ENCODE results near the gene LAMA1.
"Not testable (repeated sequence)": the region's sequence is repeated elsewhere in the genome, so short reads cannot be mapped to it uniquely, and the experiment has no call there.

LAMA1 gene, protein sequence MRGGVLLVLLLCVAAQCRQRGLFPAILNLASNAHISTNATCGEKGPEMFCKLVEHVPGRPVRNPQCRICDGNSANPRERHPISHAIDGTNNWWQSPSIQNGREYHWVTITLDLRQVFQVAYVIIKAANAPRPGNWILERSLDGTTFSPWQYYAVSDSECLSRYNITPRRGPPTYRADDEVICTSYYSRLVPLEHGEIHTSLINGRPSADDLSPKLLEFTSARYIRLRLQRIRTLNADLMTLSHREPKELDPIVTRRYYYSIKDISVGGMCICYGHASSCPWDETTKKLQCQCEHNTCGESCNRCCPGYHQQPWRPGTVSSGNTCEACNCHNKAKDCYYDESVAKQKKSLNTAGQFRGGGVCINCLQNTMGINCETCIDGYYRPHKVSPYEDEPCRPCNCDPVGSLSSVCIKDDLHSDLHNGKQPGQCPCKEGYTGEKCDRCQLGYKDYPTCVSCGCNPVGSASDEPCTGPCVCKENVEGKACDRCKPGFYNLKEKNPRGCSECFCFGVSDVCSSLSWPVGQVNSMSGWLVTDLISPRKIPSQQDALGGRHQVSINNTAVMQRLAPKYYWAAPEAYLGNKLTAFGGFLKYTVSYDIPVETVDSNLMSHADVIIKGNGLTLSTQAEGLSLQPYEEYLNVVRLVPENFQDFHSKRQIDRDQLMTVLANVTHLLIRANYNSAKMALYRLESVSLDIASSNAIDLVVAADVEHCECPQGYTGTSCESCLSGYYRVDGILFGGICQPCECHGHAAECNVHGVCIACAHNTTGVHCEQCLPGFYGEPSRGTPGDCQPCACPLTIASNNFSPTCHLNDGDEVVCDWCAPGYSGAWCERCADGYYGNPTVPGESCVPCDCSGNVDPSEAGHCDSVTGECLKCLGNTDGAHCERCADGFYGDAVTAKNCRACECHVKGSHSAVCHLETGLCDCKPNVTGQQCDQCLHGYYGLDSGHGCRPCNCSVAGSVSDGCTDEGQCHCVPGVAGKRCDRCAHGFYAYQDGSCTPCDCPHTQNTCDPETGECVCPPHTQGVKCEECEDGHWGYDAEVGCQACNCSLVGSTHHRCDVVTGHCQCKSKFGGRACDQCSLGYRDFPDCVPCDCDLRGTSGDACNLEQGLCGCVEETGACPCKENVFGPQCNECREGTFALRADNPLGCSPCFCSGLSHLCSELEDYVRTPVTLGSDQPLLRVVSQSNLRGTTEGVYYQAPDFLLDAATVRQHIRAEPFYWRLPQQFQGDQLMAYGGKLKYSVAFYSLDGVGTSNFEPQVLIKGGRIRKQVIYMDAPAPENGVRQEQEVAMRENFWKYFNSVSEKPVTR (N-terminal part only)

DNA sequence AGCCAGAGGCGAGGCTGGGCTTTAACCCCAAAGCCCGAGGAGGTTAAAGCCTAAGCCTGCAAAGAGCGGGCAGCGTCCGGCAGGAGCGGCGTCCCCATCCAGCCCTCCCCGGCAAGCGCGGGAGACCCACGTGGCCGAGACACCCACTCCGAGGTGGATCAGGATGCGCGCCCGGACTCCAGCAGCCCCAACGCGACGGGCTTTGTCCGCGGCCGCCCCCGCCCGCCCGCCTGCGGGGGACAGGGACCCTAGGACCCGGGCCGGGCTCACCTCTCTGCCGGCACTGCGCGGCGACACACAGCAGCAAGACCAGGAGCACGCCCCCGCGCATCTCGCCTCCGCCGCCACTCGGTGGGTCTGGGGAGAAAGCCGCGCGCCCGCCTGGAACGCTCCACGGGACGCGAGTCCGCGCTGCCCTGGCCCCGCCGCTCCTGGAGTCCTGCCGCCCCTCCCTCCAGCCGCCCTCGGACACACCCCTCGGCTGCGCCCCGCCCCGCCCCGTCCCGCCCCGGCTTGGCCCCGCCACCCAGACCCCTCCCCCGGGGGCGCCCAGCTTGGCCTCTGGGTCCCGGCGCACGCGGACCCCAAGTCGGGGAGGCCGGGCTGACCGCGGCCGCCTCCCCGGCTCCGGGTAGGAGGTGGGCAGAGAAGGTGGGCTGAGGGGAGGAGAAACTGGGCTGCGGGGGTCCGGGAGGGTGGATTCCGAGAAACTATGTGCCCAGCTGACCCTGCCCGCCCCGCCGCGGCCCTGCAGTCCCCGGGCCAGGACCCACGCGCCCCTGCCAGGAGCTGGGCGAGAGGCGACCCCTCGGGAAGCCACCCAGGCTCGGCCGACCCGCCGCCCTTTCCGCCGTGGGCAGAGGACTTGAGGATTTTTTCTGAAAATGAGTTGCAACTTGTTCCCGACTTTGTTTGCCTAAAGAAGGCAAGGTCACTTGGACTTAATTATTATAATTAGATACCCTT lies at the start of gene LAMA1:
Gene LAMA1, minus strand, starts transcription at position 408 of the 966 bp plus-strand sequence. Its CDS starts 77 bp downstream, at position 331.
- DNase-seq = peak; percentile 37

DNA sequence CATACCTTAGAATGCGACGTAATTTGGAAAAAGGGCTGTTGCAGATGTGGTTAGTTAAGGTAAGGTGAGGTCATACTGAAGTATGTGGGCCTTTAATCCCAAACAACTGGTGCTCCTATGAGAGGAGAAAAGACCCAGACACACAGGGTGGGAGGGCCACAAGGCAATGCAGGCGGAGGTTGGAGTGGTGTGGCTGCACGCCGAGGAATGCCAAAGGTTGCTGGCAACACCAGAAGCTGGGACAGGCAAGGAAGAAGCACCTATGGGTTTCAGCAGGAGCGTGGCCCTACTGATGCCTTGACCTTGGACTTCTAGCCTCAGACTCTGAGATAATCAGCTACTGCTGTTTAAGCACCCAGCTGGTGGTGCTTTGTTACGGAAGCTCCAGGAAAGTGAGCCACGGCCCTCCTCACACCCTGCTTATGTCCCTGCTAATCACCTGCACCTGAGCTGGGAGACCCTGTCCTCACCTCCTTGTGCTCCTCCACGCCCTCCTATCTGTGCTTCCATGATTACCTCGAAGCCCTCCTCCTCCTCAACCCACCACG lies 48.3 kb upstream of the LAMA1 start:
- DNase-seq = no peak

DNA sequence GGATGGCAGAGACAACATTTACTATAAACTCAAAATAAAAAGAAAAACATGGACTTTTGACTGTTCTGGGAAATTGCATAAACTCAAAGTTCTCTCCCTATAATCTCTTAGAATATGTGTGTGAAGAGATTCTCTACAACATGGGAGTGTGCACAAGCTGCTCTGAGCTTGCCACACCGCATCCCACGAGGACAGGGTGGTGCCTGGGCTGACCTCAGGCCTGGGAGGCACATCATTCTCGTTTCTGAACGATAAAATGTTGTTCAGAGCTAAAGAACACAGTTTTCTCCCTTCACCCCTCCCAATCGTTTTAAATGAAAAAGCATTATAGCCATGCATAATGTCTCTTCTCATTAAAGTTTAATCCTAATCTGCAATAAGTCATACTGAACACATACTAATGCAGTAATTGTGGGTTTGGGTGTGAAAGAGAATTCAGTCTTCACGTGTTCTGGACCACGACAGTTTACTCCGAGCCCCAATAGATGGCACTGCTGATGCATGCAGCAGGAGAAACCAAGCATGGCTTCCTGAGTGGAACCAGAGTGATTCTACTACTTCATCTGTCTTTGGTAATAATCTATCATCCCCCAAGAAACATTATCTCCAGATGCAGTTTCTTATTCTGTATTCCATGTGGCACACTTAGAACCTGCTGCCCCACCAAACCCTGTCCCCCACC lies 46.9 kb upstream of the LAMA1 start:
- DNase-seq = no peak

DNA sequence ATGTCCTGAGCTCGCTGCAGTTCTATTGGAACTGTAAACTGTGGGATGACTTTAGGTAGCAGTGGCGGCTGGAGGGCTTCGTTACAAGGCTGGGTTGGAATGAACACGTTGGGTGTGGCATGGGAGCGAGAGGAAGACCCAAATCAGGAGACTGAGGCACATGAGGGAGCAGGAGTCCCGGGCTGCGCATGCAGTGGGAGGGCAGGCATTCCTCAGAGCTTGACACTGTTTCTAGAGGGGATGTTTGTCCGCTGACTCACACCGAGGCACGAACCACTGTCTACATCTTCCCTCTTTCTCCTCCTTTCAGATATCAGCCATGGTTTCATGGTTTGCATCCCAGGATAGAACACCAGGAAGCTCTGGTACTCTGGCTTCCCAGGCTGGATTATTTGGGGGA lies 40.6 kb upstream of the LAMA1 start:
- DNase-seq = no peak

DNA sequence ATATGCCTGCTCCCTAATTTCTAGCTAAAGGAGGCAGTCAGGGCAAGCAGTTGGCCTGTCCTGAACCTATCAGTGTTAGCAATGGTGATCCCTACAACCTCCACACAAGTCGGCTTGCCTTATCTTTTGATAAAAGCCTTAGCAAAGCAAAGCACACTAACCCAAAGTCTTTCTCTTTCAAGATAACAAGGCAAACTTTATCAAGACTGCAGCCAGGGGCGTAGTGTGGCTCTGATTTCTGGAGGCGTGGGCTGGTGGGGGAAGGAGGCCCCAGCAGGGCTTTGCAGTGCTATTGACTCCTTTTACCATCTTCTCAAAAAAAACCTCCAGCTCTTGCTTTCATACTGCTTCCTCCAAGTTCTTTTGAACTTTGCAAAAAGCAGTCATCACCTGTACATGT lies 40.2 kb upstream of the LAMA1 start:
- DNase-seq = no peak

DNA sequence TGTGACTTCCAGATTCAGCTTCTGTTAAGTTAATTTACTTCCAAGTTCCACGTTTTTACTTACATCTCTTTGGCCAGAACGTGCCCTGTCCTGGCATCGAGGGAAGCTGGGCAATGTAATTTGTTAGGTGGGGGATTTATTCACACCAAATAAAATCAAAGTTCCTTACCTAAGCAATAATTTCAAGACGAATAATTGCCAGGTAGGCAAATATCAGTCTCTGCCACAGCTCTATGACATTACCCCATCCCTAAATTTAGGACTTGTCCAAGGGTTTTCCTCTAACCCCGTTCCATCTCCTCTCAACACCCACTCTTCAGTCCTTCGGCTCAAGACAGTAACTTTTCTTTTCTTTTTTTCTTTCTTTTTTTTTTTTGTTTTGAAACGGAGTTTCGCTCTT lies 38.3 kb upstream of the LAMA1 start:
- DNase-seq = no peak

DNA sequence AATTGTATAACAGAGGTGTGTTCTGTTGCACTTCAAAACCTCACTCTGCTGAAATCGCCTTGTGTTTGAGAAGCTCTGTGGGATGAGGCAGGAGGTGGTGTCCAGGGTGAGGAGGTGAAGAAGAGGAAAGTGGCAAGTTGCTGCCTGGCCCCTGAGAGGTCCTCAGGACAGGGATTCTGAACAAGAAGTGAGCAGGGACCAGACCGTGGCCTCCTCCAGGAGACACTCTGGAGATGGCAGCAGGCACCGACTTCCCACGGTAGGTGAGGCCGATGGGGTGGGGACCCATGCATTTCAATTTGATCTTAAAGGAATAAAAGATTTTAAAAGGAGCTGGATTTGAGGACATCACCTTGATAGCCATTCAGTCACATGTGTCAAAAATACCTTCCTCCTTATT lies 37.5 kb upstream of the LAMA1 start:
- DNase-seq = no peak

DNA sequence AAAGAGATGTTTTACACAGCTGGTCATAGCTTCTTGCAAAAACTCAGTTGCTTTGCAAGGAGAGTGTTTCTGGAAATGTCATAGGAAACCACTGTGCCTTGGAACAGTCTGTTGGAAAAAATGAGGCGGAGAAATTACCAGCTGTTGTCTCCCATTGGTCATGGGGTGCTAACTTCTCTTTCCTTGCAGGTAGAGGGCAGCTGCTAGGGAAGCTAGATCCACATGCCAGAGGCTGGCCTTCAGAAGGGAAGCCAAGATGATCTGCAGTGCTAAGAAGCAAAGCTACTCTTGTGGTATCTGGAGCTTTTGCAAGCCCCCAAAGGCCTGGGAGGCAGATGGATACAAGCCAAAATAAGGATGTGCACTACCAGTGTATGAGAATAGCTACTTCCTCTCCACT lies 34.8 kb upstream of the LAMA1 start:
- no peak for DNase-seq

DNA sequence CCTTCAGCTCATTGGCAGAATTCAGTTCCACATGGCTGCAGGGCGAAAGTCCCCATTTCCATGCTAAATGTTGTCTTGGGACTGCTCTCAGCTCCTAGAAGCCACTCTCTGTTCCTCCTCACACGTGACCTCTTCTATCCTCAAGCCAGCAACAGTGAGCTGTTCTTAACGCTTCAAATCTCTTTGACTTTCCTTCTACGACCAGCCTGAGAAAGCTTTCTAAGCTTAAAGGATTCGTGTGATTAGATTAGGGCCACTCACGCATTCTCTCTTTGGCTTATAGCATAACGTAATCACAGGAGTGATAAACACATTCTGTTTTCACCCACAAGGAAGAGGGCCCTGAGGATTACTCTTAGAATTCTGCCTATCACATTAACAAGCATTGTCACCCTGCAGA lies 29.8 kb upstream of the LAMA1 start:
- DNase-seq = no peak

DNA sequence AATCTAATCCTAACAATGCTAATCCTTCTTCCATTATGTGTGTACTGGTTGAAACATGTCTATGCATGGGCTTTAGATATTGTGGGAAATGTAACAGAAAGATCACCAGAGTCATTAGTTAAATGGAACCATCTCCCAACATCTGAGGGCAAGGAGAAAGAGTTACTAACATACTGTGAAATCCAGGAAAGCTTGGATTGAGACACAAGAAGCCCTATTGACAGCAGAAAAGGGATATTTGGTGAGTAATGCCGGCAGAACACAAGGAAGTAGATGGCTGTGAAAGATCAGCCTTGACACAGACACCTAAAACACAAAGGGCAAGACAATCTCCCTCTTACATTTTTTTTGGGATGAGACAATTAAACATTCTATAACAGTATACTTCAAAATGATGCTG lies 28.5 kb upstream of the LAMA1 start:
- DNase-seq = no peak

DNA sequence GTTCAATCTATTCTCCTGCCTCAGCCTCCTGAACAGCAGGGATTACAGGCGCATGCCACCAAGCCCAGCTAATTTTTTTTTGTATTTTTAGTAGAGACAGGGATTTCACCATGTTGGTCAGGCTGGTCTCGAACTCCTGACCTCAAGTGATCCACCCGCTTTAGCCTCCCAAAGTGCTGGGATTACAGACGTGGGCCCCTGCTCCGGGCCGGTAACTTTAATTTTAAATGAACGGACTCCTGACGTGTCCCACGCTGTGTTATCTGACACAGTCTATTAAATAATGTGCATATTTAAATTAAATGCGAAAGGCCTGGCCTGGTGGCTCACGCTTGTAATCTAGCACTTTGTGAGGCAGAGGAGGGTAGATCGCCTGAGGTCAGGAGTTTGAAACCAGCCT lies 27.3 kb upstream of the LAMA1 start:
- not testable (repeated sequence) for DNase-seq

DNA sequence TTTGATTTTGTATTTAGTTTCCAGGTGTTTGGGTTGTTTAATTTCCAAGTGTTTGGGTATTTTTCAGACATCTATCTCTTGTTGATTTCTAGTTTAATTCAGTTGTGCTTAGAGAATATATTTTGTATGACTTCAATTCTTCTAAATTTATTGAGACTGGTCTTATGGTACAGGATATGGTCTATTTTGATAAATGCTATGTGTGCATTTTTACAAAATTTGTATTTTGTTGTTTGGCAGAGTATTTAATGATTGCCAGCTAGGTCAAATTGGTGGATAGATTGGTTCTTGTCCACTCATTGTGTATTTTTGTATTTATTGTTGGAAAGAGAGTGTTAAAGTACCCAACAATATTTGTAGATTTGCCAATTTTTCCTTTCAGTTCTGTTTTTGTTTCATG lies 23.7 kb upstream of the LAMA1 start:
- DNase-seq = no peak

DNA sequence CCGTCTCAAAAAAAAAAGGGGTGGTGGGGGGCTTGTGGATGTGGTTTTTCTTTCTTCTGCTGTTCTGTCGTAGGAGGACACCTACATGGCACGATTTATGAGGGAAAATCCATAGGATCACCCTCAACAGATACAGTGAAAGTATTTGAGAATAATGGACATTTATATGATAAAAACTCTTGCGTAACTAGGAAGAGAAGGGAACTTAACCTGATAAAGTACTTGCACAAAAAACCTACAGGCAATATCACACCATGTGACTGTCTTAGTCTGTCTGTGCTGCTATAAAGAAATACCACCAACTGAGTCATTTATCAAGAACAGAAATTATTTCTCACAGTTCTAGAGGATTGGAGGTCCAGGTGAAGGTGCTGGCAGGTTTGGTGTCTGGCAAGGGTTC lies 21.8 kb upstream of the LAMA1 start:
- no peak for DNase-seq

DNA sequence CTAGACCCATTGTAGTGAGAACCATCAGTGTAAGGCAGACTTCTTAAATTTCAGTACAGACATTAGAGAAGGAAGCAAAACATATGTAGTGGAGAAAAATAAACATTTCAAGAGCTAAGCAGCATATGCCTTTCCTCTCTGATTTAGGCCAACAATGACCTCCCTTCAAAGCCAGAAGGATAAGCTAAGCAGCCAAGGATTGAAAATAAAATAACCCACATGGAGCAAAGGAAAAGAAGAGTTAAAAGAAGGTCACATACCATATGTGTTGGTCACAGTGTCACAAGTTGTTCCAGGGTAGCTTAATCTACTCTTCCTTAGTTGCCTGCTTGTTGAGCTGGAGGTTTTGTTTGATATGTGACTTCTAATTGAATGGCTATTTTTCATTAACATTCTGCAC lies 15.6 kb upstream of the LAMA1 start:
- DNase-seq = no peak

DNA sequence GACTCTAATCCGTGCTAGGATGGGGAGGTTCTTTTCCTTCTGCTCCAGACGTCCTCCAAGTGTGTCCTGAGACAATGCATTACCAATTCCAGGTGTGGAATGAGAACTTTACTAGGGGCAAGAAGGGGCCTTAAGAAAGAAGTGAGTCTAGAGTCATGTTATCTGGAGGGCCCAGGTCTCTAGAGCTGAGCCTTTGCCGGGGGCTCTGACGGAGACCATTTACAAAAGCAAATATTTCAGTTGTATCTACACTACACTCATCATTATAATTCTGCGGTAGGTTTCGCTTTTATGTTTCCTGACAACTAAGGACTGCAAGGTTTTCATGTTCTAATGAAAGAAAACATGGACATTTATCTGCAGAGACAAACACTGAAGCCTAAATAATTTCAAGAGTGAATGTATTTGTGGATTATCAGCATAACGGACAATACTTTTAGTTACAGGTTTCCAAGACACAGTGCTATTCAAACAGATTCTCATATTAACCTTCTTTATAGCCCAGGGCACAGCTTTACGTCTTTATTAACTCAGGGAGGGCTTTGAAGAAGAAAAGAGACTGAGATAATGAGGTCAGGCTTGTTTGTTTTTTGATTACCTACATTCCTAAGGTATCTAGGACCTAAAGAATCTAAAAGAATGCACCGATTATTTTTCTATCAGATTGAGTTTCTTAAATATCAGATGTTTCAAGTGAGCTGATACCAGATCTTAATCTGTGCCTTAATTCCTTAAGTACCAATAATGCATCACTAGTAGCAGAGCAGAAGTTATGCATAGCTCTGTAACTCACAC lies 15.0 kb upstream of the LAMA1 start:
- DNase-seq = no peak

DNA sequence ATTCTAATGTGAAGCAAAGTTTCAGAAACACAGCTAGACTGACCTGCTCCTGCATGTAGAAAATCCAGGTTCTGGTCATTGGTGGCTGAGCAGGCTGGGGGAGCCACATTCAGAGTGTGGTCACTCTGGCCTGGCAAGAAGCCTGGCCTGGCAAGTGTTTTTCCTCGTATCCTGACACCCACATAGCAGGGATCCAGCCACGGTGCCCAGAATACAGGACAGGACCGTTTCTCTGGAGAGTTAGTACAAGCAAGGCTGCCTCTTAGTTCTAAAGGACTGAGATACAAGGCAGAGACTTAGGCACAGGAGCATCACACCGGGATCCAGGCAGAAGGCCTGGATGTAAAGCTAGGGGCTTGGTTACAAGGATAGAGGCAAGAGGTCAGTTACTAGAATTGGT lies 4.8 kb upstream of the LAMA1 start:
- DNase-seq = no peak

DNA sequence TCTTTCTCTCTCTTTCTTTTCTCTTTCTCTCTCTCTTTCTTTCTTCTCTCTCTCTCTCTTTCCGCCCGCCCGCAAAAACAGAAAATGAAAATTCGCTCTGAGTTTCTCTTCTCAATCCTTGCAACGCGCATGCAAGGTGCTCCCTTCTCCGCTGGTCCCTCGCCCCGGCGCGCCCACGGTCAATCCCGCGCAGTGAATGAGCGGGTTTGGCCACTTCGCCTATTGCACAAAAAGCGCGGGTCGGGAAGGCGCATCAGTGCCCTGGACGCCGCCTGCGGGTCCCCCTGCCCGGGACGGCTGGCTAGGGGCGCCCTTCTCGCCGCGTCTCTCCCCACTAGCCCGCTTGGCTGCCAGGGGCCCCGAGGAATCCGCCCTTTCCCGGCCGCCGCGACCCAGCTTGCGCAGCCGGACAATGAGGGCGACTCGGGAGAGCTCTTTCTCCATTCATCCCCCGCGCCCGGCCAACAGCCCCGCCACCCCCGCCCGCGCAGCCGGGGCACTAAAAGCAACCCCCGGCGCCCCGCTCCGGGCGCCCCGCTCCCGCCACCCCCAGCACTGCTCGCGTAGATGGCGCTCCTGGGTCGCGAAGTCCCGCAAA lies 706 bp downstream of the LAMA1 start:
- peak; percentile 17 for DNase-seq

DNA sequence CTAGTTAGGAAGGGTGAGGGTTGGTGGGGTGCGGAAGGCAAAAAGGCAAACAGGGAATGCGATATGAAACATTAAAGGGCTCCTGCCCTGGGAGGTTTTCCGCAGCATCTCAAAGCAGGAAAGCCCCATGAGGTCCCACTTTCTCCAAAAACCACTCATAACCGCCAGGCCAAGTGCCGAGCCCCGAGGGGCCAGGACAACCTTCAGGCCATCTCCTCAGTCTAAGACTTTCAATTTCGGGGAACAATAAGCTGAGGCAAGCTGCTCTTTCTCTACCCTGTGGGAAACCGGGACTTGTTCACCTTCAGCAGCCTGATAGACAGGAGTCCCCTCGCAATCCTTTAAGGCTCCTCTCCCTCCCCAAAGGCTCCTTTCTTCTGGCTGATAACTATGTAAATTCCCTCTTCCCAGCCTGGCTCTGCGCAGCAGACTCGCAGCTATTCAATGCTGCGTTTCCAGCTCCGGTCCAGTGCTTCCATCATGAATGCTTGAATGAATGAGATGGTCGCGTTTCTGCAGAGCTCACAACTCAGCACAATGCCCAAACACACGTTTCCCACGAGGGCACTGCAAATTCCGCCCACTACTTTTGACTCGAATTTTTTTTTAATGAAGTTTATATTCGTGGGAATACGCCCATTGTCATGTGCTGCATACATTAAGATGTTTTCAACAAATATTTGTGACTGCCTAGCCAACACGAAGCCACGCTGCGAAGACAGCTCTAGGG lies 1.4 kb downstream of the LAMA1 start:
- DNase-seq = peak; percentile 59

DNA sequence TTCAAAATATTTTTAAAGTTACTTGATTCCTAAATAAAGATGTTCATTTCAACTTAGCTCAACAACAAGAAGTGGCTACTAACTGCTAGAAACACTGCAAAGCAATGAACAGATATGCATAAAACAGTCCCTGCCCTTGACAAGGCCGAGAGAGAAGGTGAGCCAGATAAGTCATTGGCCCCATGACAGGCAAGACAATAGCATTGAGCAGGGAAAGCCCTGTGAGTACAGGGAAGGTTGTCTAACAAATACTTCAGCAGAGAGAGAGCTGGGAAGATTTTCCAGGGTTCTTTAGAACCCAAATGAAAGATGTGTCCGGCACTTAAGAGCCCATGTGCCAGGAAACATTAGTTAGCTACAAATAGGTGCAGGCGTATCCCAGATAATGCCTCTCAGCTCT lies 4.7 kb downstream of the LAMA1 start:
- DNase-seq = no peak
